Nephron (organoid): ENCODE data around the gene ZNF778.

Source experiments
- H3K27ac Mint-ChIP-seq, 3 experiments: 2 replicates each; pipeline ENCODE4 v1.8.0; 2020; ENCODE audit warnings: mixed read lengths in 3 of 3, mild to moderate bottlenecking in 2 of 3, moderate library complexity in 1 of 3
- H3K27me3 Mint-ChIP-seq: 2 replicates; pipeline ENCODE4 v1.8.0; 2021; ENCODE audit warnings: low read depth, mild to moderate bottlenecking, moderate library complexity, mixed read lengths
- H3K36me3 Mint-ChIP-seq: 2 replicates; pipeline ENCODE4 v1.8.0; 2020; ENCODE audit warnings: low read depth, mixed read lengths
- H3K4me1 Mint-ChIP-seq: 2 replicates; pipeline ENCODE4 v1.8.0; 2020; ENCODE audit warnings: mixed read lengths
- H3K4me3 Mint-ChIP-seq, 3 experiments: 2 replicates each; pipeline ENCODE4 v1.8.0; 2020; ENCODE audit warnings: mild to moderate bottlenecking in 3 of 3, mixed read lengths in 3 of 3, moderate library complexity in 2 of 3
- H3K9me3 Mint-ChIP-seq: 2 replicates; pipeline ENCODE4 v1.8.0; 2020; ENCODE audit warnings: mixed read lengths
- TF ChIP-seq, protein P1 (sequence below), 3 experiments: fragments of 200-600 bp; sonication (generic); IDR thresholded peaks; one replicate each; pipeline ENCODE4 v1.5.0; 2021; ENCODE audit warnings: antibody characterized with exemption in 3 of 3; ENCODE audit not compliant: unreplicated experiment in 3 of 3

The ZNF778 gene

DNA sequence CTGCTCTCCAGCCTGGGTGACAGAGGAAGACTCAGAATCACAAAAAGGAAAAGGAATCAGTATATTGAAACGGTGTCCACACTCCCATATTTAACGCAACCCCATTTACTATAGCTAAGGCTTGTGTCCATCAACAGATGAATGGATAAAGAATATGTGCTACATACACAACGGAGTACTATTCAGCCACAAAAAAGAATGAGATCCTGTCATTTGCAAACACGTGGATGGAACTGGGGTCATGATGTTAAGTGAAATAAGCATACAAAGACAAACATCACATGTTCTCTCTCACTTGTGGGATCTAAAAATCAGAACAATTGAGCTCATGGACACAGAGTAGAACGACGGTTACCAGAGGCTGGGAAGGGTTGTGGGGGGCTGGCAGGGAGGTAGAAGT lies 55.1 kb downstream of the ZNF778 start:
- Mint-ChIP-seq H3K9me3 (no peaks in the 10 kb centered on the region), H3K27ac (no peak overlapping the region), H3K4me1 (no peaks in the 10 kb centered on the region), H3K4me3 (no peak overlapping the region), H3K36me3 (peaks cover 61% of the 10 kb centered on the region), H3K27me3 (no peaks in the 10 kb centered on the region)
- TF ChIP-seq, protein P1, sequence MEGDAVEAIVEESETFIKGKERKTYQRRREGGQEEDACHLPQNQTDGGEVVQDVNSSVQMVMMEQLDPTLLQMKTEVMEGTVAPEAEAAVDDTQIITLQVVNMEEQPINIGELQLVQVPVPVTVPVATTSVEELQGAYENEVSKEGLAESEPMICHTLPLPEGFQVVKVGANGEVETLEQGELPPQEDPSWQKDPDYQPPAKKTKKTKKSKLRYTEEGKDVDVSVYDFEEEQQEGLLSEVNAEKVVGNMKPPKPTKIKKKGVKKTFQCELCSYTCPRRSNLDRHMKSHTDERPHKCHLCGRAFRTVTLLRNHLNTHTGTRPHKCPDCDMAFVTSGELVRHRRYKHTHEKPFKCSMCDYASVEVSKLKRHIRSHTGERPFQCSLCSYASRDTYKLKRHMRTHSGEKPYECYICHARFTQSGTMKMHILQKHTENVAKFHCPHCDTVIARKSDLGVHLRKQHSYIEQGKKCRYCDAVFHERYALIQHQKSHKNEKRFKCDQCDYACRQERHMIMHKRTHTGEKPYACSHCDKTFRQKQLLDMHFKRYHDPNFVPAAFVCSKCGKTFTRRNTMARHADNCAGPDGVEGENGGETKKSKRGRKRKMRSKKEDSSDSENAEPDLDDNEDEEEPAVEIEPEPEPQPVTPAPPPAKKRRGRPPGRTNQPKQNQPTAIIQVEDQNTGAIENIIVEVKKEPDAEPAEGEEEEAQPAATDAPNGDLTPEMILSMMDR (IDR thresholded peaks at IDR 0.05; ENCODE audit: unreplicated experiment in 3 of 3): no peak

DNA sequence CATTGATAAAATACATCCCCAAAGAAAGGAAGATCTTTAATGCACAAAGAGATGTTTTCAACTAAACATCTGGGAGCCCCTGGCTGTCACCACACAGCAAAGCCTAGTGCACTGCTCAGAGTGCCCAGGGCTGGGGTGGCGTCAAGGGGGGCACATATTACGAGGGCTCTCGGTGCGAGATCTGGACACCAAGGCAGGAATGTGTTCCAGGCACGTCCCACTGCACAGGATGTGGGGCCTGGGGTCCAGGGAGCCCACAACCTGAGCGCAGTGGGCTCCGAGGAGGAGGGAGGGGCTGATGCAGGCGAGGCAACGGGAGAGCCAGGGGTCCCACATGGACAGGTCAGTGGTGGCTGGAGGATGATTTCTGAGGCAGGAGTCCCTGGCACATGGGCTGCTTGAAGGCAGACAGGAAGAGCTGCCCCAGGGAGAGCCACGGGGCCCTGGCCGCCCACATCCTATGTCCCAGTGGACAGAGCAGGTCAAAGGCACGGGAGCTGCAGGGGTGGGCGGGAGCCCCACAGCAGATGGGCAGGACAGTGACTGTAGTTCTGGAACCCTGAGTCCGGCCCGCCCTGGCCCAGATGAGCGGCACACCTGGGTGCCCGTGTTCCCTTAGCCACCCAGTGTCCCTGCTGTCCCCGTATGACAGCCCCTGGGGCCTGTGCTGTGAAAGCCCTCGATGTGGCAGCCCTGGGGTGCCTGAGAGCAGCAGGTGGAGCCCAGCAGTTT lies 56.4 kb downstream of the ZNF778 start:
- Mint-ChIP-seq H3K4me3 (no peak overlapping the region), H3K4me1 (no peaks in the 10 kb centered on the region), H3K27me3 (no peaks in the 10 kb centered on the region), H3K36me3 (peaks cover 58% of the 10 kb centered on the region), H3K9me3 (no peaks in the 10 kb centered on the region), H3K27ac (no peak overlapping the region)
- TF ChIP-seq, protein P1 (IDR thresholded peaks at IDR 0.05; ENCODE audit: unreplicated experiment in 3 of 3): no peak

DNA sequence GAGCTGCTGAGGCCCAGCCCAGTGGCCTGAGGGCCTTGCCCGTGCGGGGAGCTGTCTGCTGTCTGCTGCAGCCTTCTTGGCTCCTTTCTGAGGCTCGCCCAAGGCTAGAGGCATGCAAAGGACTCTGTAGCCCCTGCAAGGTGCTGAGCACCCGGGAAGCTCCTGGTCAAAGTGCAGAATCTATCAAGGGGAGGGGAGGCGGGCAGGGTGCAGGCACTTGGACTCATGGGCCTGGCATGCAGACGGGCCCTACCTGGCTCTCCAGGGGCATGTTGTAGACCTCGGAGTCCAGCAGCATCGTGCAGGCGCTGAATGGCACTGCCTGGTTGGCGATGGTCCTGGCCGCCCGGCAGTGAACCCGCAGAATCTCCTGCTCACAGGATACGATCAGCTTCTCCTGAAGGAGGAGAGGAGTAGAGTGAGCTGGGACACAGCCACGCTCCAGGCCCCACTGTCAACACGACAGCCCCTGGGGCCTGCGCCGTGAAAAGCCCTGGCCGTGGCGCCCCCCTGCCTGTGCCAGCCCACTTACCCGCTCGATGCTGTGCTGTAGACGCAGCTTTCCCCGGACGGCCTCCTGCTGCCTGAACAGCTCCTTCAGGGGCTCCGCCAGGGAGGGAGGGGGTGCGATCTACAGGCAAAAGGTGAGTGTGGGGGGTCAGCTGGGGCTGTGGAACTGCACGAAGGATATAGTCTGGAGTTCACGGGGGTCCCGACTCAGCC lies 57.2 kb downstream of the ZNF778 start:
- Mint-ChIP-seq H3K27me3 (no peaks in the 10 kb centered on the region), H3K4me3 (no peak overlapping the region), H3K36me3 (peaks cover 54% of the 10 kb centered on the region), H3K27ac (no peak overlapping the region), H3K4me1 (no peaks in the 10 kb centered on the region), H3K9me3 (no peaks in the 10 kb centered on the region)
- TF ChIP-seq, protein P1 (IDR thresholded peaks at IDR 0.05; ENCODE audit: unreplicated experiment in 3 of 3): no peak

DNA sequence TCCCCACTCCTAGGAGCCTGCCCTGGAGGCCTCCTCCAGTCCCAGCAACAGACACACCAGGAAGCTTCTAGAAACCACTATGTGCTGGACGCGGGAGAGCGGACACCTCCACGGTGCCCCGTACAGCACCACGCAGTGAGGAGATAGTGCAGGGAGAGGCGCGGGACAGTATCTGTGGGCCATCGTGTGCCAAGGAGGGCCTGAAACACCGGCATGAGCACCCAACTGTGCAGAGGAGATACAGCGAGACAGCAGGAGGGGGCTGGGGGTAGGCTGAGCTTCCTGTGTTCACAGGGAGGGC lies 57.7 kb downstream of the ZNF778 start:
- Mint-ChIP-seq H3K4me1 (no peaks in the 10 kb centered on the region), H3K36me3 (peaks cover 50% of the 10 kb centered on the region), H3K27me3 (no peaks in the 10 kb centered on the region), H3K4me3 (no peak overlapping the region), H3K27ac (no peak overlapping the region), H3K9me3 (no peaks in the 10 kb centered on the region)
- TF ChIP-seq, protein P1 (IDR thresholded peaks at IDR 0.05; ENCODE audit: unreplicated experiment in 3 of 3): no peak

DNA sequence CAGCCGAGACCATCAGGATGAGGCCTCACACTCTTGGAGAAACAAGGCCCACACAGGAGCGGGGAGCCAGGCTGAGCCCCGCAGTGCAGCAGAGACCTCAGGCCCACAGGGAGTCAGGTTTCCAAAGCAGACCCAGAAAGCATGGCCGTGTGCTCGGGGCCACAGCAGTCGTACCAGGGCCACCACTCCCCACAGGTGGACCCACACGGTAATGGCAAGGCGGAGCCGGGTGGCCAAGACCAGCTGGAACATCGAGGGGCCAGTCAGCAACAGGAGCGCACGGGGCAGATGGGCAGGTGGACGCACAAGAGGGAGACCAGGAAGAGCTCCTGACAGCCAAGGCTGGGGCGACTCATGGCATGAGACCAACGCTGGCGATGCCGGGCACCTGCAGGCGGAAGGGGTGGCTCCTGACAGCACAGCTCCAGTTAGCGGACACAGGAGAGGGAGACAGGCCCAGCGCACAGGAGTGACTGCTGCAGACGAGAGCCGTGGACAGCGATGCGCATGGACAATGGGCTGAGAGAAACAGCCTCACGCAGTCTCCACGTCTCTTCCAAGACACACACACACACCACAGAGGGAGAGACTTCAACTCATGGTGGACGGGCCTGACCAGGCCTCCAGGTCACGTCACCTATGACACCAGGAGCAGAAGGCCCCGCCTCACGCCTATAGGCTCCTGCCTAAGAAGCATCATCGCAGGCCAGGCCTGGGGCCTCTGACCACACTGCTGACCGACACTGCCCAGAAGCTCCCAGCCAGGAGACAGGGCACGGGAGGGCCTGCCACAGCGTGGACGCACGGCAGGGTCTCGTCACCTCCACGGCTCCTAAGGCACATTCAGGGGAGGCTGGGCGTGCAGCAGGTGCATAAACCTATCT lies 58.6 kb downstream of the ZNF778 start:
- H3K9me3 Mint-ChIP-seq: no peaks in the 10 kb centered on the region
- H3K27me3 Mint-ChIP-seq: no peaks in the 10 kb centered on the region
- no peak overlapping the region for H3K27ac Mint-ChIP-seq
- H3K4me3 Mint-ChIP-seq: no peak overlapping the region
- H3K4me1 Mint-ChIP-seq: no peaks in the 10 kb centered on the region
- TF ChIP-seq, protein P1 (IDR thresholded peaks at IDR 0.05; ENCODE audit: unreplicated experiment in 3 of 3): no peak
- H3K36me3 Mint-ChIP-seq: peaks cover 49% of the 10 kb centered on the region
